GM23248 (cell line): ENCODE measurements around the gene ASIC1.

Experiments used
- EZH2 ChIP-seq: fragments of 200-600 bp; sonication (generic); IDR thresholded peaks from 2 replicates; pipeline ENCODE4 v1.6.1; 2018; ENCODE audit warnings: antibody characterized with exemption, mild to moderate bottlenecking; ENCODE audit not compliant: insufficient read depth, poor library complexity, severe bottlenecking
- EZH2phosphoT487 ChIP-seq: fragments of 200-600 bp; sonication (generic); IDR thresholded peaks from 2 replicates; pipeline ENCODE4 v1.6.1; 2018; ENCODE audit warnings: antibody characterized with exemption, moderate library complexity, mild to moderate bottlenecking, low read depth; ENCODE audit not compliant: insufficient read depth

GRCh38 chr12:50099302-50100008 lies 42.1 kb downstream of the ASIC1 start:
- TF ChIP-seq EZH2phosphoT487 (no peak), EZH2 (no peak)
